Prostate gland (tissue), 2 donors: ENCODE data around the gene SUPT3H. TPM values are rescaled to one million over a fixed set of nuclear protein-coding genes. Genes with fewer than 3 reads are reported as not detected.
"Not testable (repeated sequence)": the region's sequence is repeated elsewhere in the genome, so short reads cannot be mapped to it uniquely, and the experiment has no call there.

Experiments used
- DNase-seq: peaks from one replicate; pipeline ENCODE4 v3.0.0-alpha.2; 2019; ENCODE audit warnings: low spot score
- H3K27ac ChIP-seq, 2 donors: fragments of 200-600 bp; sonication (generic); 2 replicates each; pipeline ENCODE4 v1.5.1; 2017 to 2019
- H3K27me3 ChIP-seq: fragments of 200-600 bp; sonication (generic); replicated peaks from 2 replicates; pipeline ENCODE4 v1.5.1; 2019; ENCODE audit not compliant: insufficient read depth
- H3K36me3 ChIP-seq, 2 donors: fragments of 200-600 bp; sonication (generic); 1 replicate in 1 of 2; 2 replicates in 1 of 2; pipeline versions ENCODE4 v1.5.1 to v1.8.1; 2017 to 2019
- H3K4me1 ChIP-seq: fragments of 200-600 bp; sonication (generic); replicated peaks from 2 replicates; pipeline ENCODE4 v1.5.1; 2019
- H3K4me3 ChIP-seq, 2 donors: fragments of 200-600 bp; sonication (generic); 2 replicates each; pipeline ENCODE4 v1.5.1; 2017 to 2019
- H3K9me3 ChIP-seq: fragments of 200-600 bp; sonication (generic); 2 replicates; pipeline ENCODE4 v1.5.1; 2017
- POLR2A ChIP-seq: fragments of 450-650 bp; IDR thresholded peaks from one replicate; pipeline ENCODE4 v1.6.1; 2016; ENCODE audit warnings: antibody characterized with exemption, mild to moderate bottlenecking
- POLR2AphosphoS5 ChIP-seq: sonication (generic); formaldehyde crosslinking; IDR thresholded peaks from one replicate; pipeline ENCODE4 v1.6.1; 2017; ENCODE audit warnings: antibody characterized with exemption
- WGBS: methylation state at CpG from one replicate; pipeline ENCODE4 v1.1.5; 2018; 5-methylcytosine and 5-hydroxymethylcytosine counted together
- intact Hi-C: fragments of 100-400 bp; cut with DNase I; formaldehyde crosslinking; loops from one replicate; pipeline ENCODE4 v1.14.2; 2022
- total RNA-seq, 2 donors: library from RNA; depleted of rRNA; stranded (reverse); fragments of >200 nt; gene quantifications; one replicate each; pipeline ENCODE4 v1.1.0, GENCODE V29; 2016
- TF ChIP-seq, protein P1 (sequence below), 4 experiments: fragments of 200-600 bp in 2 of 4; fragments of 450-650 bp in 2 of 4; sonication (generic) in 2 of 4; IDR thresholded peaks; 1 replicate in 3 of 4; 2 replicates in 1 of 4; pipeline ENCODE4 v1.5.1; 2016 to 2019; ENCODE audit warnings: antibody characterized with exemption in 4 of 4, mild to moderate bottlenecking in 2 of 4, moderate library complexity in 2 of 4

The SUPT3H gene
- total RNA-seq, 2 donors from 2014 or later = 4.6 to 13.1 TPM

DNA sequence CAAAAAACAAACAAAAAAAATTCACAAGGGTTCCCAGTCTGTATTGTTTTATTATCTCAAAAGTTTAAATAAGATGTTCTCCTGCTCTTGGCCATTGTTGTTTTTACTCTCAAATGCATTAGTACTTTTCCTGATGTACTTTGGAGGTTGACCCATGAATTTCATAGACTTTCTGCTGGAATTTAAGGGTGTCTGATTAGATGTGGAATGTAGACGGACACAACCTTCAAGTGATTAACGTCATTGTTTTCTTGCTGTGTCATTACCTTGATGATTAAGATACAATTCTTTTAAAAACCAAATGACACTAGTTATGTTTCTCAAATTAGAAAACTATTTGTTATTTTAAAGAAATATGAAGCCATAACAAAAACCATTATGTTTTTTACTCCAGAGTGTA is 471.0 kb downstream of the SUPT3H start:
- Histone ChIP-seq H3K36me3 (no peaks in the 10 kb centered on the region), H3K4me3 (no peak overlapping the region), H3K27ac (no peak overlapping the region), H3K9me3 (no peaks in the 10 kb centered on the region), H3K27me3 (no peaks in the 10 kb centered on the region), H3K4me1 (no peaks in the 10 kb centered on the region)
- DNase-seq = no peak
- TF ChIP-seq POLR2A (no peak), POLR2AphosphoS5 (no peak)
- TF ChIP-seq, protein P1, sequence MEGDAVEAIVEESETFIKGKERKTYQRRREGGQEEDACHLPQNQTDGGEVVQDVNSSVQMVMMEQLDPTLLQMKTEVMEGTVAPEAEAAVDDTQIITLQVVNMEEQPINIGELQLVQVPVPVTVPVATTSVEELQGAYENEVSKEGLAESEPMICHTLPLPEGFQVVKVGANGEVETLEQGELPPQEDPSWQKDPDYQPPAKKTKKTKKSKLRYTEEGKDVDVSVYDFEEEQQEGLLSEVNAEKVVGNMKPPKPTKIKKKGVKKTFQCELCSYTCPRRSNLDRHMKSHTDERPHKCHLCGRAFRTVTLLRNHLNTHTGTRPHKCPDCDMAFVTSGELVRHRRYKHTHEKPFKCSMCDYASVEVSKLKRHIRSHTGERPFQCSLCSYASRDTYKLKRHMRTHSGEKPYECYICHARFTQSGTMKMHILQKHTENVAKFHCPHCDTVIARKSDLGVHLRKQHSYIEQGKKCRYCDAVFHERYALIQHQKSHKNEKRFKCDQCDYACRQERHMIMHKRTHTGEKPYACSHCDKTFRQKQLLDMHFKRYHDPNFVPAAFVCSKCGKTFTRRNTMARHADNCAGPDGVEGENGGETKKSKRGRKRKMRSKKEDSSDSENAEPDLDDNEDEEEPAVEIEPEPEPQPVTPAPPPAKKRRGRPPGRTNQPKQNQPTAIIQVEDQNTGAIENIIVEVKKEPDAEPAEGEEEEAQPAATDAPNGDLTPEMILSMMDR (IDR thresholded peaks at IDR 0.05) = no peak
- intact Hi-C loops = no loop called here
- 89% methylated on average over 2 of the region's 2 CpGs for WGBS

DNA sequence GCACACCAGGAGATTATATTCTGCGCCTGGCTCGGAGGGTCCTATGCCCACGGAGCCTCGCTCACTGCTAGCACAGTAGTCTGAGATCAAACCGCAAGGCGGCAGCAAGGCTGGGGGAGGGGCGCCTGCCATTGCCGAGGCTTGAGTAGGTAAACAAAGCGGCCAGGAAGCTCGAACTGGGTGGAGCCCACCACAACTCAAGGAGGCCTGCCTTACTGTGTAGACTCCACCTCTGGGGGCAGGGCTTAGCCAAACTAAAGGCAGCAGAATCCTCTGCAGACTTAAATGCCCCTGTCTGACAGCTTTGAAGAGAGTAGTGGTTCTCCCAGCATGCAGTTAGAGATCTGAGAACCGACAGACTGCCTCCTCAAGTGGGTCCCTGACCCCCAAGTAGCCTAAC is 477.4 kb downstream of the SUPT3H start:
- intact Hi-C loops = not testable (repeated sequence)
- WGBS = 94% methylated on average over 11 of the region's 11 CpGs

DNA sequence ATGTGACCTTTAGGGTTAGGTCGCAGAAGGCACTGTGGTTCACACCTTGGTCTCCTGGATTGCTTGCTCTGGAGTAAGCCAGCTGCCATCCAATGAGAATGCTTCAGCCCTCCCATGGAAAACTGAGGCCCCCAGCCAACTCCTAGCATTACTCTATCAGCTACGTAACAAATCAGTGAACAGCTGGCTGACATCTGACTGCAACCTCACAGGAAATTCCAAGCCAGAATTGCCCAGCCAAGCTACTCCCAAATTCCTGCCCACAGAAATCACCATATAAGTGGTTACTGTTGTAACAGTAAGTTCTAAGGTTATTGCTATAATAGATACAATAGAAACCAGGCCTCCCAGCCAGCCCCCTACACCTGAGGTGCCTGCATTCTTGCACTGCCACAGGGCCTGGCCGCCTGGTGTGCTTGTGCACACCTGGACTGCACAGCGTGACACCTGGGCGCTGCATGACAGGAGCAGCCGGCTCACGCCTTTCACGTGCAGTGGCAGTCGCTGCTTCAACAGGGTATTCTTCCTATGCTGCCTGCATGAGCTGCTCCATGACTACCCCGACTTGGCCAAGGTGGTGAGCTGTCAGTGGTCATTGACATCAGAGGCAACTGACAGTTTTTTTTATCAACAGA is 479.3 kb downstream of the SUPT3H start:
- no peaks in the 10 kb centered on the region for H3K36me3 ChIP-seq
- intact Hi-C loops = no loop called here
- DNase-seq = no peak
- 95% methylated on average over 10 of the region's 10 CpGs for WGBS
- no peak overlapping the region for H3K4me3 ChIP-seq
- H3K9me3 ChIP-seq = no peaks in the 10 kb centered on the region
- TF ChIP-seq POLR2AphosphoS5 (no peak), POLR2A (no peak)
- TF ChIP-seq, protein P1 (IDR thresholded peaks at IDR 0.05) = no peak
- no peaks in the 10 kb centered on the region for H3K4me1 ChIP-seq
- no peaks in the 10 kb centered on the region for H3K27me3 ChIP-seq
- H3K27ac ChIP-seq = no peak overlapping the region

More for the DNA sequence above, 477.4 kb downstream of the SUPT3H start:
- not testable (repeated sequence) for H3K4me3 ChIP-seq, H3K36me3 ChIP-seq, H3K27ac ChIP-seq, DNase-seq, H3K27me3 ChIP-seq, H3K4me1 ChIP-seq, H3K9me3 ChIP-seq

DNA sequence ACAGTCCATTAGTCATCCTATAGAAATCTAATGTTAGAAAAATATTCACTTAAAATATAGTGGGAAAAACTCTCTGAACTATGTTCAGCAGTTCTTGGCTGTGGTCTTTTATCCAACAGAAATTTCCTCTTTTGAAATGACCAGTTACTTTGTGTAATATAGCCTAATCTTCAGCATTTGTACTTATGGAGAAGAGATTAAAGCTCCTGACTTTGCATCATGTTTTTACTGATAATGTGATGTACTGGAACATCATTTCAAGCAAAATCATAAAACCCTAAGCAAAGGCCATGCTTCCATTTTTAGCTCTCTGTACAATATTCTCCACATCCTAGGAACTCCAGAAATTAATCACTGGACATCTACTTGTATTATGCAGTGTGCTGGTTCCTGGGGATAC is 480.4 kb downstream of the SUPT3H start:
- intact Hi-C loops = no loop called here
- TF ChIP-seq POLR2AphosphoS5 (no peak), POLR2A (no peak)
- TF ChIP-seq, protein P1 (IDR thresholded peaks at IDR 0.05) = no peak
- H3K4me3 ChIP-seq = no peak overlapping the region
- DNase-seq = no peak
- no peak overlapping the region for H3K27ac ChIP-seq
- no peaks in the 10 kb centered on the region for H3K9me3 ChIP-seq
- no peaks in the 10 kb centered on the region for H3K4me1 ChIP-seq
- no peaks in the 10 kb centered on the region for H3K27me3 ChIP-seq
- H3K36me3 ChIP-seq = no peaks in the 10 kb centered on the region

DNA sequence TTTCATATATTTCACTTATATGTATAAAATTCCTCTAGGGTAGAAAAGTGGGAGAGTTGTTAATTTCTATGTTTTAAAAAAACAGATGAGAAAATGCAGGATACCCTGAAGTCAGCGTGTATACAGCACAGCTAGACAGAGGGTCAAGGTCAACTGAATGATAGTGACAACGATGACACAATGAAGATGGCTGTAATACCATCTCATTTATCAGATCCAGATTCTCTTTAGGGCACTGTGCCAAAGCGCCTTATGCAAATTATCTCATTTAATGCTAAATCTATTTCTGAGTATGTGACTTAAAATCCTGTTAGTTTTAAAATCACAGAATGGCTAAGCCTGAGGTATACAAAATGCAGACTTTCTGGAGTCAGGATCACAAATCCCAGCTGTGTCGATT is 481.0 kb downstream of the SUPT3H start:
- TF ChIP-seq POLR2AphosphoS5 (no peak), POLR2A (no peak)
- TF ChIP-seq, protein P1 (IDR thresholded peaks at IDR 0.05) = no peak
- Histone ChIP-seq H3K36me3 (no peaks in the 10 kb centered on the region), H3K4me1 (no peaks in the 10 kb centered on the region), H3K27ac (no peak overlapping the region), H3K4me3 (no peak overlapping the region), H3K9me3 (no peaks in the 10 kb centered on the region), H3K27me3 (no peaks in the 10 kb centered on the region)
- intact Hi-C loops = no loop called here
- no peak for DNase-seq
- WGBS = 82% methylated on average over 4 of the region's 4 CpGs
